Ishikawa (cell line): ENCODE results near the gene XBP1.

ENCODE experiments used
- CREB1 ChIP-seq: IDR thresholded peaks from 2 replicates; pipeline ENCODE4 v1.6.1; 2012; ENCODE audit warnings: low read depth
- EP300 ChIP-seq: IDR thresholded peaks from 2 replicates; pipeline ENCODE4 v1.6.1; 2012; ENCODE audit warnings: borderline replicate concordance
- FOXM1 ChIP-seq: IDR thresholded peaks from 2 replicates; pipeline ENCODE4 v1.6.1; 2012; ENCODE audit warnings: low read depth, borderline replicate concordance
- MAX ChIP-seq: IDR thresholded peaks from 2 replicates; pipeline ENCODE4 v1.6.1; 2012
- NFIC ChIP-seq: IDR thresholded peaks from 2 replicates; pipeline ENCODE4 v1.6.1; 2012
- RAD21 ChIP-seq: IDR thresholded peaks from 2 replicates; pipeline ENCODE4 v1.6.1; 2012; ENCODE audit warnings: low read depth
- REST ChIP-seq: IDR thresholded peaks from 2 replicates; pipeline ENCODE4 v1.6.1; 2012; ENCODE audit warnings: low read depth, mild to moderate bottlenecking
- TAF1 ChIP-seq: IDR thresholded peaks from 2 replicates; pipeline ENCODE4 v1.6.1; 2012; ENCODE audit warnings: low read depth, mild to moderate bottlenecking
- TCF12 ChIP-seq: IDR thresholded peaks from 2 replicates; pipeline ENCODE4 v1.6.1; 2012; ENCODE audit warnings: low read depth
- TEAD4 ChIP-seq: IDR thresholded peaks from 2 replicates; pipeline ENCODE4 v1.6.1; 2012
- USF1 ChIP-seq: IDR thresholded peaks from 2 replicates; pipeline ENCODE4 v1.6.1; 2012
- YY1 ChIP-seq: IDR thresholded peaks from 2 replicates; pipeline ENCODE4 v1.6.1; 2012; ENCODE audit warnings: low read depth
- ZBTB7A ChIP-seq: IDR thresholded peaks from 2 replicates; pipeline ENCODE4 v1.6.1; 2012; ENCODE audit warnings: low read depth

- TF ChIP-seq CREB1 (no peak), NFIC (no peak), MAX (no peak), EP300 (no peak), TAF1 (no peak), REST (no peak), FOXM1 (no peak), YY1 (no peak), TCF12 (no peak), RAD21 (no peak), TEAD4 (no peak), ZBTB7A (no peak), USF1 (no peak)
These were observed 26.9 kb downstream of the XBP1 start for GRCh38 chr22:28773461-28773867.
